ENCODE results near the gene SECTM1.
A peak's percentile ranks its signal among the peaks of the same experiment; 100 is the strongest.

SECTM1 gene

GRCh38 chr17:82346342-82347300, 13.1 kb upstream of the SECTM1 start:
- DNase-seq: no peak

GRCh38 chr17:82345151-82345976, 11.8 kb upstream of the SECTM1 start:
- no peak for DNase-seq

GRCh38 chr17:82344175-82344907, 10.8 kb upstream of the SECTM1 start:
- DNase-seq: no peak

GRCh38 chr17:82343560-82343959, 10.0 kb upstream of the SECTM1 start:
- no peak for DNase-seq

GRCh38 chr17:82342361-82343079, 9.0 kb upstream of the SECTM1 start:
- DNase-seq: no peak

- no peak for DNase-seq
Measured at GRCh38 chr17:82339634-82340580, 6.3 kb upstream of the SECTM1 start.

- DNase-seq: no peak
Measured at GRCh38 chr17:82338858-82339633, 5.5 kb upstream of the SECTM1 start.

GRCh38 chr17:82334622-82335394, 1.2 kb upstream of the SECTM1 start:
- no peak for DNase-seq

- no peak for DNase-seq
Measured at GRCh38 chr17:82334204-82334621, 647 bp upstream of the SECTM1 start.

GRCh38 chr17:82332669-82333278, 792 bp downstream of the SECTM1 start:
- DNase-seq: peak; percentile 28

GRCh38 chr17:82331345-82331939, 2.1 kb downstream of the SECTM1 start:
- DNase-seq: no peak

- peak; percentile 37 for DNase-seq
Measured at GRCh38 chr17:82330322-82331239, 3.0 kb downstream of the SECTM1 start.

GRCh38 chr17:82329683-82330321, 3.8 kb downstream of the SECTM1 start:
- DNase-seq: no peak

GRCh38 chr17:82328994-82329507, 4.5 kb downstream of the SECTM1 start:
- DNase-seq: no peak

GRCh38 chr17:82328141-82328993, 5.2 kb downstream of the SECTM1 start:
- DNase-seq: no peak

- no peak for DNase-seq
Measured at GRCh38 chr17:82327757-82328140, 5.8 kb downstream of the SECTM1 start.

All from NCI-H748 treated with DMSO at 0.1 percent for 48 hours (cell line).